G401 (cell line): Measurements from ENCODE around the gene ZBTB42. TPM values are rescaled to one million over a fixed set of nuclear protein-coding genes. Genes with fewer than 3 reads are reported as not detected.

Experiments used
- DNase-seq: peaks from one replicate; pipeline ENCODE4 v3.0.0-alpha.2; 2015; ENCODE audit warnings: low spot score
- in situ Hi-C: cut with HindIII; loops from 2 replicates; pipeline ENCODE4 v1.10.0; 2016; ENCODE audit warnings: low sequenced_read_pairs, mixed read lengths
- total RNA-seq: library from RNA; depleted of rRNA; stranded (reverse); fragments of >200 nt; shearing (Covaris generic); gene quantifications from 2 replicates; pipeline ENCODE4 v1.2.3, GENCODE V29; 2014; rRNA removed

ZBTB42 gene
- total RNA-seq, result 14.3 and 25.3 TPM in 2 replicates

DNA sequence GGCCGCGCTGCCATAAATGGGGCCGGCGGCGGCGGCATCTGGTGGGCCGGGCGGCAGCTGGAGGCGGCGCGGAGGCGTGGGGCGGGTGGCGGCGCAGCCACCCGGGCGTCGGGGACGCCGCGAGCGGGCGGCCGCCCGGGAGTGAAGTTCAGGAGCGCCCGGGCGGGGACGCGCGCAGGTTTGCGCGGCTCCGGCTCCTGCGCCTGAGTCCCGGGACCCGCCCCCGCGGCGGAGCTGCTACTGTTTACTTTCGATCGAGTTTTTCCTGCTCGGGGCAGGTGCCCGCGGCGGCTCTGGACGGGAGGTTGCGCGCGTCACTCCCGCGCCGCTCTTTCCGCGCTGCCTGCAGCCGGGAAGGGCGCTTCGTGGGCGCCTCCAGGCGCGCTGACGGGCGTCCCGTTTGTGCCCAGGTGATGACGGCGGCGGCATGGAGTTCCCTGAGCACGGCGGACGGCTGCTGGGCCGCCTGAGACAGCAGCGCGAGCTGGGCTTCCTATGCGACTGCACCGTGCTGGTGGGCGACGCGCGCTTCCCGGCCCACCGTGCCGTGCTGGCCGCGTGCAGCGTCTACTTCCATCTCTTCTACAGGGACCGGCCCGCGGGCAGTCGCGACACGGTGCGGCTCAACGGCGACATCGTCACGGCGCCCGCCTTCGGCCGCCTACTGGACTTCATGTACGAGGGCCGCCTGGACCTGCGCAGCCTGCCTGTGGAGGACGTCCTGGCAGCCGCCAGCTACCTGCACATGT, at the start of gene ZBTB42:
TSS of gene ZBTB42 (plus strand) at position 331 of the 749 bp plus-strand sequence. CDS start at position 428, 97 bp downstream.
- no peak for DNase-seq
- in situ Hi-C loops, result no loop called here

DNA sequence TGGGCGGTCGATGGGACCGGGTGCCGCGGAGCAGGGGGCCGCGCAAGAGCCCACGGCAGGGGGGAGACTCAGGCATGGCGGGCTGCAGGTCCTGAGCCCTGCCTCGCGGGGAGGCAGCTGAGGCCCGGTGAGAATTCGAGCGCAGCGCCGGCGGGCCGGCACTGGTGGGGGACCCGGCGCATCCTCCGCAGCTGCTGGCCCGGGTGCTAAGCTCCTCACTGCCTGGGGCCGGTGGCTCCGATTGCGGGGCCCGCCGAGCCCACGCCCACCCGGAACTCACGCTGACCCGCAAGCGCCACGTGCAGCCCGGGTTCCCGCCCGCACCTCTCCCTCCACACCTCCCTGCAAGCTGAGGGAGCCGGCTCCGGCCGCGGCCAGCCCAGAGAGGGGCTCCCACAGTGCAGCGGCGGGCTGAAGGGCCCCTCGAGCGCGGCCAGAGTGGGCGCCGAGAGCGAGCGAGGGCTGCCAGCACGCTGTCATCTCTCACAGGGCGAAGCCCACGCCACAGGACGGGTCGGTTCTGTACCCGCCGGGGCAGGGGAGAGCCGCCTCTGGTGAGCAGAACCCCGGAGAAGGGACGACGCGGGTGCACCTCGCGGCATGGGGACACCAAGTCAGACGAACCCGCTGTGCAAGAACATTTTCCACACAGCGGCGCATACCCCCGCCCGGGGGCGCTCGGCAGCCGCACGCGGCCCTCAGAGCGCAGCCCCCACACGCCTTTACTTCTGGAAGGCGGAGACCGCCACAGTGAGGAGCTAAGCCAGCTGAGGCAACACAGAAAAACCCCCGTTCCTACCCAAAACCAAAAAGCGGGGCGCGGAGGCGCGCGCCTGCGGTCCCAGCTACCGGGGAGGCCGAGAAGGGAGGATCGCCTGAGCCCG, 49.1 kb upstream of the ZBTB42 start:
- in situ Hi-C loops, result no loop called here
- no peak for DNase-seq

DNA sequence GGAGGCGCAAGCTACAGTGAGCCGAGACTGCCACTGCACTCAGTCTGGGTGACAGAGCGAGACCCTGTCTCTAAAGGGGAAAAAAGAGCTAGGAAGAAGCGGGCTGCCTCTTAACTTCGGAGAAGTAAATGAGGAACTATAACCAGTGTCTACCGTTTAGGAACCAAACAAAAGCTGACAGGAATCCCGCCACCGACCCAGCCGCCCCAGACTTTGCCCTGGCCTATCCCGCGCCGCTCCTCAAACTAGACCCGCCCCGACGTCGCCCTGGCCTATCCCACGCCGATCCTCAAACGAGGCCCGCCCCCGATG, 48.5 kb upstream of the ZBTB42 start:
- in situ Hi-C loops, result no loop called here
- DNase-seq, result no peak

GRCh38 chr14:104752735-104753527, 48.0 kb upstream of the ZBTB42 start, which contains the start of gene SIVA1:
SIVA1 (plus strand) TSS chr14:104753147; CDS start chr14:104753202, 55 bp downstream.
- DNase-seq, result peak; percentile 99
- in situ Hi-C loops, result no loop called here

- in situ Hi-C loops, result no loop called here
Measured at GRCh38 chr14:104753528-104754212, 47.2 kb upstream of the ZBTB42 start.

GRCh38 chr14:104754213-104754851, 46.6 kb upstream of the ZBTB42 start:
- in situ Hi-C loops, result no loop called here
- no peak for DNase-seq

More at GRCh38 chr14:104753528-104754212, 47.2 kb upstream of the ZBTB42 start:
- no peak for DNase-seq

DNA sequence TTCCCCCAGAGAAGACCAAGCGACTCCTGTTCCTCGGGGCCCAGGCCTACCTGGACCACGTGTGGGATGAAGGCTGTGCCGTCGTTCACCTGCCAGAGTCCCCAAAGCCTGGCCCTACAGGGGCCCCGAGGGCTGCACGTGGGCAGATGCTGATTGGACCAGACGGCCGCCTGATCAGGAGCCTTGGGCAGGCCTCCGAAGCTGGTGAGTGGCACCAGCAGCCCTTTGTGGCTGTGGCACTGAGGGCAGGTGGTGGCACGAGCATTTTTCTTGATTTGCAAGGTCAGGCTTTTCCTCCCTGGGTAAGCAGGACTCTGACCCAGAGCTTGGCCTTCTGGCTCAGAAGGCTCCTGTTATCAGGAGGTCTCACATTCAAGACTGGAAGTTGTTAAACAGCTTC, 45.3 kb upstream of the ZBTB42 start:
- in situ Hi-C loops, result no loop called here
- no peak for DNase-seq

- DNase-seq, result no peak
- in situ Hi-C loops, result no loop called here
Measured at GRCh38 chr14:104756477-104757237, 44.2 kb upstream of the ZBTB42 start.

- no peak for DNase-seq
Measured at GRCh38 chr14:104757238-104757585, 43.7 kb upstream of the ZBTB42 start.

DNA sequence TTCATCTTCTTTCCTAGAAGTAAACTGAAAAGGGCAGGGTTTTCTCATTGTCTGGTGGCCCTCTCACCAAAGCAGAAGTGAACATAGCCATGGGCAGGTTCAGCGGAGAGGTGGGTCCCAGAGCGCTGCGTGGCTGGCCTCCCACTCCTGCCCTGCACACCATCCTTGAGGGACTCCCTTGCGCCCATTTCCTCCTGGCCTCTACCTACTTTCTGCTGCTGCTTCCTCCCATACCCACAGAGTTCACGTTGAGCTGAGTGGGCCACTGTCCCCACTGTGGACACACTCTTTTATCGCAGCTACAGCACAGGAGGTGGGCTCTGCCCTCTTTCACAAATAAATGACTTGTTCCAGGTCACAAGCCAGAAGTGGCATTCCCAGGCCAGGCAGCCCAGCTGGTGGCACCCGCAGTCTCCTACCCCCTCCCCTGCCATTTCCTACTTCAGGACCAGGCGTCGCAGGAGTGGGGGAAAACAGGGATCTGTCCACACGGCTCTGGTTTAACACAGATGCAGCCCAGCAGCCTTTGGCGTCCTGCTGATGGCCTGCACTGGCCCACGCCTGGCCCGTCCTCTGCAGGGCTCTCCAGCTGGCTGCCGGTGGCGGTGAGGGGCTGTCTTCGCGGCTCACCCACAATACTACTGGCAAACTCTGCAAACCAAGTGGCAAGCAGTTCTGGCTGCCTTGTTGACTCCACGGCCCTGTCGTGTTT, 43.1 kb upstream of the ZBTB42 start:
- in situ Hi-C loops, result no loop called here
- no peak for DNase-seq

More at GRCh38 chr14:104757238-104757585, 43.7 kb upstream of the ZBTB42 start:
- in situ Hi-C loops, result no loop called here

DNA sequence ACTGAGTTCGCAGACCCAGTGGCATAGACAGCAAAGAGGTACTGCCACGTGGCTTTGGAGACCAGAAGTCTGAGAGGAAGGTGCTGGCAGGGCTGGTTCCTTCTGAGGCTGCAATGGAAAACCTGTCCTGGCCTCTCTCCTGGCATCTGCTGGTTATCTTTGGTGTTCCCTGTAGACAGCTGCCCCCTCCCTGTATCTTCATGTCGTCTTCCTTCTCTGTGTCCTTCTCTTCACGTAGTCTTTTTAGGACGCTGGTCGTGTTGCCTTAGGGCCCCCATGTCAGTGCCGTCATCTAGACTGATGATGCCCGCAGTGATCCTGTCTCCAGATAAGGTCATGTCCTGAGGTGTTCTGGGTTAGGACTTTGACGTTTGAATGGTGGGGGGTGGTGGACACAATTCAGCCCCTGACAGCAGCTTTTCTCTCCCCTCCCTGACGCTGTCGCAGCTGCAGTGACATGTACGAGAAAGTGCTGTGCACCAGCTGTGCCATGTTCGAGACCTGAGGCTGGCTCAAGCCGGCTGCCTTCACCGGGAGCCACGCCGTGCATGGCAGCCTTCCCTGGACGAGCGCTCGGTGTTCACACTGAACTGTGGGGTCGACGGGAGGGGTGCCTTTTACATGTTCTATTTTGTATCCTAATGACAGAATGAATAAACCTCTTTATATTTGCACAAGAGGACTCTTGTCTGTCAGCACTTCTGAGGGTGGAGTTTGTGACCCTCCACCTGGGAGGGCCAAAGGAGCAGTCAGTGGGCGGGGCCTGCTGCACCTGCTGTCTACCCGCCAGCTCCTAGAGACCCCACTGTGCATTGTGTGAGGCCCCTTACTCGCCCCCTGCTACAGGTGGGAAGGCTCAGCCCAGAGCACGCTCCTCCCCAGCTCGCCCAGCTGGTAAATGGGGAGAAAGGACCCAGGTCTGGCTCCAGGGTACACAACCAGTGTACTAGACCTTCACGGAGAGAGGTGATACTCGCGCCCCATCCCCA, 41.6 kb upstream of the ZBTB42 start:
- in situ Hi-C loops, result no loop called here
- no peak for DNase-seq

- DNase-seq, result no peak
- in situ Hi-C loops, result no loop called here
Measured at GRCh38 chr14:104765517-104765916, 35.4 kb upstream of the ZBTB42 start.

- in situ Hi-C loops, result no loop called here
- DNase-seq, result no peak
Measured at GRCh38 chr14:104766256-104766862, 34.5 kb upstream of the ZBTB42 start.

DNA sequence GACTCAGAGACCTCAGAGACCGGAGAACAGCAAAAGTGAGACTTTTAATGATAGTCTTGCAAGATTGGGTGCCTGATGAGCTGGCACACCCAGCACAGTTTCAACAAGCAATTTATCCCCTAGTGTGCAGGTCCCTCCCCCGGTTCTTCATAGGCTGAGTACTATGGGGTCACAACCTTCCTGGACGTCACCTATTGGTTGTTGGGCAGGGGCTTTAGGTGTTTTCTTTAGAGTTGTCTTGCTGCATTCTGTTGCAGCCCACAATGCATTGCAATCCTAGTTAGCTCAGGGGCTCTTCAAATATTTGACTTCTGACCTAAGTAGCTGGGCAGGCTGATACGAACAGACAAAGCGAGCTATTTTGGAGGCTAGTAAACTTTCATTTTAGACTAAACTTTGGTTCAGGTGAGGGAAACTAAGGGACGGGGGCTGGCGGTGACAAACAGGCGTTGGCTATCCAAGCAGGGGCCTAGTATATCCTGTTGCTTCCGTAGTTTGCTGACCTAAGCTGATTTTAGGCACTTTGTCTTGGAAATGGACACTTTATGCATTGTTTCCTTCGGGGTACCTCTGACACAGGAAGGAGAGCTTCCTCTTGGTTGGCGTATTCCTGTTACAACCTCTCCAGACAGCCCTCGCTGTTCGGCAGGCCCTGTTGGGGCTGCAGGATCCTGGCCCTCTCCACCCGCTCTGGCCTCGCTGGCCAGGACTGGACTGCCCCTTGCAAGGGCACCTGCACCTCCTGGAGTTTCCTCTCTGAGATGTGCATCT, 33.9 kb upstream of the ZBTB42 start:
- in situ Hi-C loops, result no loop called here
- DNase-seq, result no peak

GRCh38 chr14:104767634-104767918, 33.3 kb upstream of the ZBTB42 start:
- DNase-seq, result no peak
- in situ Hi-C loops, result no loop called here
